ENCODE results near the gene DRD1. TPM values are rescaled to one million over a fixed set of nuclear protein-coding genes. Genes with fewer than 3 reads are reported as not detected.

The DRD1 gene
- under 1 TPM; 0.28 to 0.77 TPM for total RNA-seq

DNA sequence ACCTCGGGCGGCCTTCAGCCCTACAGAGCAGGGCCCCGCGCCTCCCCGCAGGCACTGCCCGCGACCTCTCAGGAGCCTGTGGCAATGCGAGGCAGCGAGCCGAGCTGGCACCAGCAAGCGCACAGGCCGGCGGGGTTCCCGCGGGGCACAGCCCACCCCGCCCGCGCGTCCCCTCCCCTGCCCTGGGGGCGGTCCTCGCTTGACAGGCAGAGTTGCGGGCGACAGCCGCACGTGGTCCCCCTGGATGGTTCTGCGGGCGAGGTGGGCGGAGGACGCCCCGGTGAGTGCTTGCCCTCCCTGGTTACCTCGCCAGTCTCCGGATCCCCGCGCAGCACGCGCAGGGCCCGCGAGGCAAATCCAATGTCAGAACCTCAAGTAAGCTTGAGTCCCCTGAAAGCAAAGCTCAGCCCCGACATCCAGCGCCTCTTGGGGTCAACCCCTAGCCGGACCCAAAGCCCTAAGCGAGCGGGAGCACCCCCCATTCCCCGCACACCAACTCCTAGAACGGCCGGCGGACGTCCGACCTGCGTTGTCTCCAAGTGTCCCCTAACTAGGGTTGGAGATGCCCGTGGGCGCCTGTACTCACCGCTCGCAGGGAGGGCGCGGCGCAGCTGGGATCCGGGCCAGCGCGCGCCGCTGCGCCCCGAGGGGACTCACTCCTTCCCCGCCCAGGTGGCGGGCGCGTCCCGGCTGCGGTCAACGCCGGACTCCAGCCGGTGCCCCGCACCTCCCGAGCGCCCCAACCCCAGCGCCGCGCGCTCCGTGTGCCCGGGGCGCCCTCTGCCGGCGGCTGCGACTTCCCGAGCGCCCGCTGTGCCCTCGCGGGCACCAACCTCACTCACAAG is at the start of gene DRD1:
Gene DRD1 (minus strand): TSS at position 123 of the 845 bp plus-strand sequence. CDS start 1,083 bp downstream, outside the sequence.
- WGBS: 1% methylated on average over 41 of the region's 91 CpGs
- Histone ChIP-seq H3K27me3 (replicated peaks; ENCODE audit: insufficient read depth) (no peaks in the 10 kb centered on the region), H3K36me3 (no peaks in the 10 kb centered on the region), H3K4me3 (peak within 1 kb of the TSS; percentile 27 to 29), H3K4me1 (replicated peaks) (no peaks in the 10 kb centered on the region), H3K9me3 (no peaks in the 10 kb centered on the region), H3K27ac (peak within 1 kb of the TSS in 1 of 2 donors; percentile 16)
- TF ChIP-seq, protein P1, sequence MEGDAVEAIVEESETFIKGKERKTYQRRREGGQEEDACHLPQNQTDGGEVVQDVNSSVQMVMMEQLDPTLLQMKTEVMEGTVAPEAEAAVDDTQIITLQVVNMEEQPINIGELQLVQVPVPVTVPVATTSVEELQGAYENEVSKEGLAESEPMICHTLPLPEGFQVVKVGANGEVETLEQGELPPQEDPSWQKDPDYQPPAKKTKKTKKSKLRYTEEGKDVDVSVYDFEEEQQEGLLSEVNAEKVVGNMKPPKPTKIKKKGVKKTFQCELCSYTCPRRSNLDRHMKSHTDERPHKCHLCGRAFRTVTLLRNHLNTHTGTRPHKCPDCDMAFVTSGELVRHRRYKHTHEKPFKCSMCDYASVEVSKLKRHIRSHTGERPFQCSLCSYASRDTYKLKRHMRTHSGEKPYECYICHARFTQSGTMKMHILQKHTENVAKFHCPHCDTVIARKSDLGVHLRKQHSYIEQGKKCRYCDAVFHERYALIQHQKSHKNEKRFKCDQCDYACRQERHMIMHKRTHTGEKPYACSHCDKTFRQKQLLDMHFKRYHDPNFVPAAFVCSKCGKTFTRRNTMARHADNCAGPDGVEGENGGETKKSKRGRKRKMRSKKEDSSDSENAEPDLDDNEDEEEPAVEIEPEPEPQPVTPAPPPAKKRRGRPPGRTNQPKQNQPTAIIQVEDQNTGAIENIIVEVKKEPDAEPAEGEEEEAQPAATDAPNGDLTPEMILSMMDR (IDR thresholded peaks at IDR 0.05): peak; percentile 66 to 90 (median 85)
- TF ChIP-seq POLR2AphosphoS5 (IDR thresholded peaks at IDR 0.05): no peak
- DNase-seq (ENCODE audit: low spot score): no peak
- intact Hi-C loops (cut with DNase I): loop anchor here (2.0 kb wide), 1 partner anchor 491 kb away; no protein-coding TSS in a partner anchor

DNA sequence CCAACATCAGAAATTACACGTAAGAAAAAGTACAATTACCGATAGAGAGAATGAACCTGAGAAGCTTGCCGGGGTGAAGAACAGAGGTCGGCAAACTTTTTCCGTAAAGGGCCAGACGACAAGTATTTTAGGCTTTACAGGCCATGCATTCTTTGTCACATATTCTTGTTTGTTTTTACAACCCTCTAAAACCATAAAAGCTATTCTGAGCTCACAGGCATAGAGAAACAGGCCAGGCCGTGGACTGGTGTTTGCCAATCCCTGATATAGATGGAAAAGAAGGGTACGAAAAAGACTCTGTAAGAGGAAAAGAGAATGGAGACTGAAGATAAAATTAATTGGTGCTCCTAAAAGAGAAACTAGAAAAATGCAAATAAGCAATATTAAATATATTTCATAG is 49.7 kb upstream of the DRD1 start:
- H3K9me3 ChIP-seq: no peaks in the 10 kb centered on the region
- TF ChIP-seq POLR2AphosphoS5 (IDR thresholded peaks at IDR 0.05): no peak
- TF ChIP-seq, protein P1 (IDR thresholded peaks at IDR 0.05): no peak
- TF ChIP-seq POLR2A (IDR thresholded peaks at IDR 0.05): no peak
- WGBS: 43% methylated on average over 8 of the region's 8 CpGs
- no peak overlapping the region for H3K4me3 ChIP-seq
- no peaks in the 10 kb centered on the region for H3K27me3 ChIP-seq (replicated peaks; ENCODE audit: insufficient read depth)
- H3K4me1 ChIP-seq (replicated peaks): peaks cover 3% of the 10 kb centered on the region
- H3K27ac ChIP-seq: peak overlapping the region; percentile 47 to 67
- no peaks in the 10 kb centered on the region for H3K36me3 ChIP-seq
- DNase-seq (ENCODE audit: low spot score): peak; percentile 32
- intact Hi-C loops (cut with DNase I): no loop called here

DNA sequence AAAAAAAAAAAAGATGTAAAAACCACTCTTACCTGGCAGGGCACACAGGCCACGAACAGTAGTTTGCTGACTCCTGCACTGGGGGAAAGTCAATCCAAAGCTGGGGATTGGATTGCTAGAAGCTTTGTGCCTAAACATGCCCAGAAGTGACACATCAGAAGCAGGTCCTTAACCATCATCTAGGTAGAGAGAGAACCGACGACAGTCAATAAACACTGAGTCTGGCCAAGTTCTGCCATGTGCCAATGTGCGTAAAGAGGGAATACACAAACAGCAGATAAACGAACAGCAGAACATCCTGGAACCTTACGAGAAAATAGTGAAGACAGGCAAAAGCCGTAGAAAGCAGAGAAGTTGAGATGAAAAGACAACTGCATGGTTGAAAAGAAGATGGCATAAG is 49.3 kb upstream of the DRD1 start:
- H3K27me3 ChIP-seq (replicated peaks; ENCODE audit: insufficient read depth): no peaks in the 10 kb centered on the region
- no peaks in the 10 kb centered on the region for H3K36me3 ChIP-seq
- H3K4me3 ChIP-seq: no peak overlapping the region
- WGBS: 33% methylated on average over 7 of the region's 7 CpGs
- H3K27ac ChIP-seq: peak overlapping the region; percentile 47 to 67
- DNase-seq (ENCODE audit: low spot score): peak; percentile 57
- H3K9me3 ChIP-seq: no peaks in the 10 kb centered on the region
- peaks cover 3% of the 10 kb centered on the region for H3K4me1 ChIP-seq (replicated peaks)
- intact Hi-C loops (cut with DNase I): no loop called here
- TF ChIP-seq POLR2AphosphoS5 (IDR thresholded peaks at IDR 0.05): peak; percentile 63
- TF ChIP-seq, protein P1 (IDR thresholded peaks at IDR 0.05): no peak

DNA sequence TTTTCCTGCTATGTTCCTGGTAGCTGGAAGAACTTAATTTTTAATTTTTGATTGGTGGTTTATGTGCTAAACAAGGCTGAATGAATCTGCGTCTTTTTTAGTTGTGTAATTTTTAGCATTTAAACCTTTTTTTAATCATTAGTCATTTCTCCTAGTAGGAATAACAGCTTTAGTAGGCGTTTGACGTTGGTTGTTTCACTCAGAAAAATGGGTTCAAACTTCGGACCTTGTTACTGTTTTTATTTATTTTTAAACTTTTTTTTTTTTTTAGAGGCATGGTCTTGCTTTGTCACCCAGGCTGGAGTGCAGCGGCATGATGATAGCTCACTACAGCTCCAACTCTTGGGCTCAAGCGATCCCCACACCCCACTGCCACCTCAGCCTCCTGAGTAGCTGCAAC is 47.2 kb upstream of the DRD1 start:
- H3K4me3 ChIP-seq: no peak overlapping the region
- H3K27me3 ChIP-seq (replicated peaks; ENCODE audit: insufficient read depth): no peaks in the 10 kb centered on the region
- no peaks in the 10 kb centered on the region for H3K36me3 ChIP-seq
- DNase-seq (ENCODE audit: low spot score): no peak
- no peaks in the 10 kb centered on the region for H3K9me3 ChIP-seq
- peaks cover 3% of the 10 kb centered on the region for H3K4me1 ChIP-seq (replicated peaks)
- WGBS: 96% methylated on average over 6 of the region's 6 CpGs
- intact Hi-C loops (cut with DNase I): no loop called here
- no peak overlapping the region for H3K27ac ChIP-seq
- TF ChIP-seq, protein P1 (IDR thresholded peaks at IDR 0.05): no peak
- TF ChIP-seq POLR2A (IDR thresholded peaks at IDR 0.05) (no peak), POLR2AphosphoS5 (IDR thresholded peaks at IDR 0.05) (no peak)
